HepG2 (cell line): ENCODE results near the gene MYO1C. TPM values are rescaled to one million over a fixed set of nuclear protein-coding genes. Genes with fewer than 3 reads are reported as not detected.

Source experiments
- ATAC-seq: fragments of 200-7000 bp; cut with Tn5 transposase; 3 replicates; pipeline ENCODE4 v1.9.1; 2020; ENCODE audit warnings: mild to moderate bottlenecking, moderate library complexity
- BruUV-seq: library from RNA; stranded (reverse); fragments of 400-500 nt; replicated peaks from 2 replicates; lab custom pipeline; 2021; lab: Mats Ljungman, UMichigan
- CTCF ChIA-PET: fragments of 300-600 bp; formaldehyde crosslinking; extraction: SDS; loops from one replicate; lab custom pipeline; 2021; ENCODE audit warnings: low total read pairs, inconsistent platforms, low intra/inter-chr PET ratio; lab: Yijun Ruan, JAX
- POLR2A ChIA-PET: fragments of 350-600 bp; sonication (Branson Sonifier 250); formaldehyde crosslinking; loops from one replicate; lab custom pipeline; 2020; ENCODE audit warnings: antibody characterized with exemption, inconsistent platforms; lab: Yijun Ruan, JAX
- DNase-seq: peaks from one replicate; pipeline ENCODE4 v3.0.0-alpha.2; 2015; ENCODE audit warnings: low spot score
- FAIRE-seq: peaks from 3 replicates; lab custom pipeline; 2011; peaks lifted over from hg19 to GRCh38; lab: Jason Lieb, UNC
- H2AFZ ChIP-seq: one replicate; pipeline ENCODE4 v1.6.1; 2011; ENCODE audit warnings: low read length, inconsistent platforms
- H3K27ac ChIP-seq: fragments of 300-600 bp; 3 replicates; pipeline ENCODE4 v1.8.0; 2011; ENCODE audit warnings: mixed run types, mild to moderate bottlenecking, mixed read lengths, low read length, inconsistent platforms; ENCODE audit not compliant: insufficient read depth; ENCODE audit errors: extremely low read length
- H3K27me3 ChIP-seq, 2 experiments: fragments of 200-600 bp in 1 of 2; 2 replicates in 1 of 2; 3 replicates in 1 of 2; pipeline versions ENCODE4 v1.6.0 to v1.8.0; 2011; ENCODE audit warnings: low read length in 2 of 2, mild to moderate bottlenecking in 2 of 2, moderate library complexity in 2 of 2, inconsistent platforms in 1 of 2; ENCODE audit not compliant: insufficient read depth in 2 of 2, control insufficient read depth in 1 of 2
- H3K36me3 ChIP-seq, 2 experiments: fragments of 200-600 bp in 1 of 2; replicated peaks in 1 of 2; 2 replicates in 1 of 2; 3 replicates in 1 of 2; pipeline versions ENCODE4 v1.5.1 to v1.8.0; 2011; ENCODE audit warnings: low read length in 2 of 2, inconsistent platforms in 1 of 2; ENCODE audit not compliant: insufficient read depth in 2 of 2, control insufficient read depth in 1 of 2
- H3K4me1 ChIP-seq: 2 replicates; pipeline ENCODE4 v1.5.1; 2012; ENCODE audit warnings: low read length, inconsistent platforms; ENCODE audit not compliant: insufficient read depth
- H3K4me2 ChIP-seq: 2 replicates; pipeline ENCODE4 v1.6.0; 2011; ENCODE audit warnings: low read depth, low read length, inconsistent platforms
- H3K4me3 ChIP-seq, 3 experiments: fragments of 200-600 bp in 1 of 3; sonication (generic), shearing (Covaris generic) in 1 of 3; replicated peaks in 1 of 3; 2 replicates each; pipeline ENCODE4 v1.5.1; 2011 to 2016; ENCODE audit warnings: low read length in 3 of 3, inconsistent platforms in 2 of 3, low read depth in 2 of 3, mild to moderate bottlenecking in 2 of 3, control low read depth in 1 of 3, mixed read lengths in 1 of 3; ENCODE audit not compliant: insufficient read depth in 1 of 3
- H3K79me2 ChIP-seq: one replicate; pipeline ENCODE4 v1.6.1; 2011; ENCODE audit warnings: low read length, inconsistent platforms; ENCODE audit not compliant: insufficient read depth
- H3K9ac ChIP-seq: 2 replicates; pipeline ENCODE4 v1.6.0; 2011; ENCODE audit warnings: mild to moderate bottlenecking, low read depth, low read length, inconsistent platforms; ENCODE audit not compliant: insufficient read depth
- H3K9me3 ChIP-seq: 2 replicates; pipeline ENCODE4 v1.5.1; 2012; ENCODE audit warnings: mild to moderate bottlenecking, low read length
- H4K20me1 ChIP-seq: 2 replicates; pipeline ENCODE4 v1.6.0; 2011; ENCODE audit warnings: inconsistent platforms, mild to moderate bottlenecking, low read length, moderate library complexity; ENCODE audit not compliant: insufficient read depth
- BATF2 ChIP-seq: sonication (generic); formaldehyde crosslinking; IDR thresholded peaks from 2 replicates; pipeline ENCODE4 v1.8.0; 2022; ENCODE audit warnings: mild to moderate bottlenecking, missing genetic modification reagents, moderate library complexity
- BCLAF1 ChIP-seq: fragments of 450-650 bp; IDR thresholded peaks from 2 replicates; pipeline ENCODE4 v1.6.1; 2017; ENCODE audit warnings: mild to moderate bottlenecking
- GATA4 ChIP-seq: sonication (generic); IDR thresholded peaks from 2 replicates; pipeline ENCODE4 v1.6.1; 2016; ENCODE audit warnings: antibody characterized with exemption, low read depth, borderline replicate concordance
- KDM5A ChIP-seq: fragments of 200-600 bp; sonication (generic); IDR thresholded peaks from 2 replicates; pipeline ENCODE4 v1.7.0; 2018; ENCODE audit warnings: antibody characterized with exemption, mild to moderate bottlenecking, low read length, borderline replicate concordance
- KLF11 ChIP-seq: IDR thresholded peaks from 2 replicates; pipeline ENCODE4 v1.6.1; 2016; ENCODE audit warnings: missing compliant biosample characterization
- KLF9 ChIP-seq: IDR thresholded peaks from 2 replicates; pipeline ENCODE4 v1.6.1; 2016; ENCODE audit warnings: low read depth
- LCORL ChIP-seq, 2 experiments: fragments of 450-650 bp in 1 of 2; sonication (generic) in 1 of 2; formaldehyde crosslinking in 1 of 2; IDR thresholded peaks; 2 replicates each; pipeline versions ENCODE4 v1.5.0 to v1.6.1; 2017 to 2020; ENCODE audit warnings: antibody characterized with exemption in 1 of 2, missing genetic modification reagents in 1 of 2
- RFX1 ChIP-seq: fragments of 450-650 bp; IDR thresholded peaks from 2 replicates; pipeline ENCODE4 v1.6.1; 2017
- SSRP1 ChIP-seq: IDR thresholded peaks from 2 replicates; pipeline ENCODE4 v1.6.1; 2016; ENCODE audit warnings: control low read depth
- ZBTB7B ChIP-seq: sonication (generic); formaldehyde crosslinking; IDR thresholded peaks from 2 replicates; pipeline ENCODE4 v1.4.0; 2020; ENCODE audit warnings: missing genetic modification reagents
- ZNF101 ChIP-seq: sonication (generic); formaldehyde crosslinking; IDR thresholded peaks from 2 replicates; pipeline ENCODE4 v1.4.0; 2020; ENCODE audit warnings: mild to moderate bottlenecking, low read depth, missing genetic modification reagents, borderline replicate concordance
- ZNF124 ChIP-seq: sonication (generic); formaldehyde crosslinking; IDR thresholded peaks from 2 replicates; pipeline ENCODE4 v1.4.0; 2020; ENCODE audit warnings: missing genetic modification reagents
- ZNF235 ChIP-seq: sonication (generic); formaldehyde crosslinking; IDR thresholded peaks from 2 replicates; pipeline ENCODE4 v1.8.1; 2023; ENCODE audit warnings: mild to moderate bottlenecking, missing genetic modification reagents, borderline replicate concordance
- ZNF275 ChIP-seq: sonication (generic); formaldehyde crosslinking; IDR thresholded peaks from 2 replicates; pipeline ENCODE4 v1.8.0; 2022; ENCODE audit warnings: missing genetic modification reagents, mild to moderate bottlenecking, inconsistent platforms, borderline replicate concordance
- ZNF670 ChIP-seq: sonication (generic); formaldehyde crosslinking; IDR thresholded peaks from 2 replicates; pipeline ENCODE4 v1.8.0; 2022; ENCODE audit warnings: mild to moderate bottlenecking, missing genetic modification reagents, borderline replicate concordance
- ZNF782 ChIP-seq: sonication (generic); formaldehyde crosslinking; IDR thresholded peaks from 2 replicates; pipeline ENCODE4 v1.4.0; 2020; ENCODE audit warnings: missing genetic modification reagents, mild to moderate bottlenecking, borderline replicate concordance
- ZNF784 ChIP-seq: sonication (generic); formaldehyde crosslinking; IDR thresholded peaks from 2 replicates; pipeline ENCODE4 v1.5.1; 2020; ENCODE audit warnings: missing genetic modification reagents, mild to moderate bottlenecking, borderline replicate concordance
- WGBS: methylation state at CpG from one replicate; pipeline ENCODE4 v1.1.6; 2017; ENCODE audit warnings: low lambda C conversion rate; 5-methylcytosine and 5-hydroxymethylcytosine counted together
- in situ Hi-C: cut with HindIII; loops from 2 replicates; pipeline ENCODE4 v1.10.0; 2017; ENCODE audit warnings: low pct_unique_long_range_greater_than_20kb; ENCODE audit not compliant: extremely low pct_ligation_motif_present
- intact Hi-C: fragments of 100-400 bp; cut with micrococcal nuclease; formaldehyde crosslinking; loops from one replicate; pipeline ENCODE4 v1.10.0; 2022; ENCODE audit not compliant: unreplicated experiment
- polyA plus RNA-seq, 8 experiments: library from polyadenylated mRNA; depleted of rRNA in 3 of 8; stranded (reverse) in 7 of 8; unstranded in 1 of 8; fragments of >200 nt; fragmentation: Illumina TruSeq in 4 of 8; extraction: Trizol in 4 of 8; gene quantifications; 2 replicates each; pipeline versions ENCODE4 v1.2.1 to v1.2.3, GENCODE V29; 2011 to 2016; ENCODE audit warnings: low read depth in 4 of 8, missing spikeins in 1 of 8, mixed read lengths in 1 of 8; ENCODE audit not compliant: insufficient read depth in 1 of 8
- total RNA-seq, 5 experiments: library from RNA; depleted of rRNA; stranded (reverse); fragments of >200 nt; fragmentation: Illumina TruSeq; extraction: Trizol; gene quantifications; 2 replicates each; pipeline ENCODE4 v1.2.3, GENCODE V29; 2016; ENCODE audit warnings: low read depth in 1 of 5

The MYO1C gene
- total and polyA plus RNA-seq, 2 of the 13 experiments (the other 11 are each of a cell fraction or from before 2014, with no cell fraction given), result 22.7 to 40.8 TPM

- no peak overlapping the region for H3K27ac ChIP-seq
- no peak overlapping the region for H2AFZ ChIP-seq
- no TSS peak for BruUV-seq
- no peak for FAIRE-seq
- WGBS, result 92% methylated on average over 24 of the region's 33 CpGs
- intact Hi-C loops, result no loop called here
- no peaks in the 10 kb centered on the region; the same call in 1 of the 2 replicates for H4K20me1 ChIP-seq
- no peaks in the 10 kb centered on the region for H3K79me2 ChIP-seq
- POLR2A ChIA-PET, result no interaction called here
- DNase-seq, result no peak
- H3K36me3 ChIP-seq, result peaks cover 8 to 17% of the 10 kb centered on the region in 2 experiments; a peak in 3 of 5 replicates
- H3K4me3 ChIP-seq, result no peak overlapping the region
- no peak overlapping the region for H3K4me2 ChIP-seq
- CTCF ChIA-PET, result no interaction called here
- H3K27me3 ChIP-seq, result no peaks in the 10 kb centered on the region
- in situ Hi-C loops, result no loop called here
- H3K4me1 ChIP-seq, result peaks cover 19% of the 10 kb centered on the region
- no peaks in the 10 kb centered on the region for H3K9me3 ChIP-seq
- no peak overlapping the region for H3K9ac ChIP-seq
- ATAC-seq, result no peak
- TF ChIP-seq ZNF235 (CRISPR knock-in tag) (no peak), ZNF101 (CRISPR knock-in tag) (no peak), RFX1 (no peak), BATF2 (CRISPR knock-in tag) (no peak), KDM5A (no peak), LCORL (IDR thresholded peaks at IDR 0.05) (no peak), LCORL (CRISPR knock-in tag; IDR thresholded peaks at IDR 0.05) (no peak), GATA4 (no peak), ZNF670 (CRISPR knock-in tag) (no peak), ZNF124 (CRISPR knock-in tag) (no peak), ZNF784 (no peak), KLF9 (CRISPR knock-in tag) (no peak), ZNF275 (CRISPR knock-in tag) (no peak), BCLAF1 (no peak), ZNF782 (CRISPR knock-in tag) (no peak), SSRP1 (CRISPR knock-in tag) (no peak), ZBTB7B (CRISPR knock-in tag) (no peak), KLF11 (CRISPR knock-in tag) (no peak)
Measured at GRCh38 chr17:1470071-1470754, 22.3 kb downstream of the MYO1C start.
